A549 treated with dexamethasone at 1 μM for 4 hours (cell line): Measurements from ENCODE around the gene MVP. TPM values are rescaled to one million over a fixed set of nuclear protein-coding genes. Genes with fewer than 3 reads are reported as not detected.

ENCODE experiments used
- total RNA-seq: library from RNA; stranded (reverse); fragments of 200-300 nt; extraction: Qiagen RNA extraction; gene quantifications from 5 replicates; pipeline ENCODE4 v1.2.3, GENCODE V29; 2022

MVP gene
- 113 to 149 TPM (median 141 TPM) in 5 replicates for total RNA-seq

GRCh38 chr16:29820271-29820701 is at the start of gene MVP:
TSS of gene MVP (plus strand) at chr16:29820462. CDS start at chr16:29830550, 10,088 bp downstream.

GRCh38 chr16:29777576-29778350 is 42.5 kb upstream of the MVP start, which contains the start of gene ZG16:
TSS of gene ZG16 (plus strand) at chr16:29778256. CDS start at chr16:29779267, 1,011 bp downstream.

GRCh38 chr16:29790183-29790948 is 29.9 kb upstream of the MVP start, which contains the start of gene KIF22:
TSS of gene KIF22 (plus strand) at chr16:29790751. CDS start at chr16:29790760, 9 bp downstream.

DNA sequence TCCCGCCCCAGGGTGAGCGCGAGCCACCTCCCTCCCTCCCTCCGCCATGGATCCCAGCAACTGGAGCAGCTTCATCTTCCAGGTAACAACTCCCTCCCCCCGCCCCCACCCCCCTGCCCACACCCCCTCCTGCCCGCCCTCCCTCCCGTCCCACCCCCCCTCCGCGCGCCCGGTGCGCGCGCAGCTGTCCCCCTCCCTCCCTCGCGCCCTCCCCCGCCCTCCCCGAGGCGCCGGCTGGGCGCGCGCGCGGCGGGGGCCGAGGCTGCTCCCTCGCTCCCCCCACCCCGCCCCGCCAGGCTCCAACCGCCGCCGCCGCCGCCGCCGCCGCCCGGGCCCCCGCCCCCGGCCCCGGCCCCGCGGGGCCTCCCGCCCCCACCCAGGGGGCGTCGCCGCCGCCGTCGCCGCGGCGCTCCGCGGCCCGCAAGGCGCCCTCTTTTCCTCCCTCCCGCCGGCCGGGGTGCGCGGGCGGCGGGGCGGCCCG is 14.1 kb upstream of the MVP start, which contains the start of gene MAZ:
MAZ (plus strand) TSS at position 431 of the 481 bp plus-strand sequence. CDS start 173 bp downstream, outside the sequence.

GRCh38 chr16:29811896-29812665 is 8.2 kb upstream of the MVP start, which contains the start of gene PRRT2:
TSS of gene PRRT2 (plus strand) at chr16:29812193. CDS start at chr16:29813055, 862 bp downstream.

DNA sequence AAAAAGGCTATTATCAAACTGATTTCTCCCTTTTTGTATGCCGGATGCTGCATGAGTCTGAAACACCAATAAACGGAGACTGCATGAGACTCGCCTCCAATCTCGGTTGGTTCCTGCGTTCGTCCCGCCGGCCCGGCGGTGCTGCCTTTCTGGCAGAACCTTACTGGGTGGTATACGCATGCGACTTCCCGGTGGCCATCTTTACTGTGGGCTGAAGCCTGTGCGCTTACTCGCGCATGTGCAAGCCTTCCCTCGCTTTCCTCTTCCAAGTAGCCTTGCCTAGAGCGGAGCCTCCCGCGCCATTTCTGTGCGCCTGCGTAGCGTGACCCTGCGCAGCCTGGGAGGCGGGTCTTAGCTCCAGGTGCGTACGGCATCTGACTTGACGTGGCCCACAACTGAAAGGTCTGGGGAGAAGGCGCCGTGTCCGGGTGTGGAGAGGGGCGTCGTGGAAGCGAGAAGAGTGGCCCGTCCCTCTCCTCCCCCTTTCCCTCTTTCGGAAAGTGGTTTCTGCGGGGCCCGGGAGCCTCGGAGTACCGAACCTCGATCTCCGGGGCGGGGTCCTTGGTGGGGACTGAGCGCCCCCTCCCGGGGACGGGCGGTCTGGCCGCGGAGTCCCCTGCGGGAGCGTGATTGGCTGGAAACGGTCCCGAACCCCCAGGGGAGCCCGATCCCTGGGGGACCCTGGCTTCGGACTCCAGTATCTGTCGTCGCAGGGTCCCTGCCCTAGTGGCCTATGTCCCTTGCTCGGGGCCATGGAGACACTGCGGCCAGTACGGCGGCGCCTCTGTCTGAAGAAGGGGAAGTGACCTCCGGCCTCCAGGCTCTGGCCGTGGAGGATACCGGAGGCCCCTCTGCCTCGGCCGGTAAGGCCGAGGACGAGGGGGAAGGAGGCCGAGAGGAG is 4.2 kb upstream of the MVP start, which contains the start of gene PAGR1:
PAGR1 (plus strand) TSS at position 360 of the 901 bp plus-strand sequence; CDS start at position 734, 374 bp downstream.

GRCh38 chr16:29862884-29863668 is 42.8 kb downstream of the MVP start, which contains the start of gene CDIPT:
TSS of gene CDIPT (minus strand) at chr16:29863226. CDS start at chr16:29862857, 369 bp downstream.

Other genes starting within 250 kb of the MVP start
- gene SPN, start 157.2 kb upstream of the MVP start, total RNA-seq, result not detected in 5 replicates
- 0.48 to 1.0 TPM (median 0.86 TPM) in 5 replicates for gene QPRT, start 141.3 kb upstream of the MVP start, total RNA-seq
- not detected in 5 replicates for gene C16orf54, start 74.5 kb upstream of the MVP start, total RNA-seq
- gene ZG16, start 42.2 kb upstream of the MVP start, total RNA-seq, result not detected in 5 replicates
- 71.9 to 84.6 TPM (median 83.7 TPM) in 5 replicates for gene KIF22, start 29.7 kb upstream of the MVP start, total RNA-seq
- 141 to 189 TPM (median 187 TPM) in 5 replicates for gene MAZ, start 13.9 kb upstream of the MVP start, total RNA-seq
- 0.26 to 0.40 TPM (median 0.35 TPM) in 5 replicates for gene PRRT2, start 8.3 kb upstream of the MVP start, total RNA-seq
- gene PAGR1, start 4.3 kb upstream of the MVP start, total RNA-seq, result 33.9 to 40.8 TPM (median 39.6 TPM) in 5 replicates
- gene CDIPT, start 42.8 kb downstream of the MVP start, total RNA-seq, result 59.0 to 84.9 TPM (median 82.5 TPM) in 5 replicates
- gene SEZ6L2, start 79.1 kb downstream of the MVP start, total RNA-seq, result 16.1 to 23.9 TPM (median 22.1 TPM) in 5 replicates
- 15.9 to 21.5 TPM (median 20.0 TPM) in 5 replicates for gene ASPHD1, start 80.0 kb downstream of the MVP start, total RNA-seq
- 9.1 to 15.4 TPM (median 13.8 TPM) in 5 replicates for gene KCTD13, start 105.8 kb downstream of the MVP start, total RNA-seq
- gene TMEM219, start 141.6 kb downstream of the MVP start, total RNA-seq, result 89.3 to 94.5 TPM (median 91.1 TPM) in 5 replicates
- gene TAOK2, start 153.4 kb downstream of the MVP start, total RNA-seq, result 20.5 to 33.5 TPM (median 31.0 TPM) in 5 replicates
- gene HIRIP3, start 175.2 kb downstream of the MVP start, total RNA-seq, result 14.7 to 16.6 TPM (median 15.4 TPM) in 5 replicates
- gene INO80E, start 175.8 kb downstream of the MVP start, total RNA-seq, result 112 to 117 TPM (median 114 TPM) in 5 replicates
- 1.5 to 2.4 TPM (median 1.9 TPM) in 5 replicates for gene DOC2A, start 190.6 kb downstream of the MVP start, total RNA-seq
- gene C16orf92, start 202.7 kb downstream of the MVP start, total RNA-seq, result not detected in 5 replicates
- 0.14 to 0.31 TPM (median 0.22 TPM) in 5 replicates for gene TLCD3B, start 210.8 kb downstream of the MVP start, total RNA-seq
- 1,418 to 1,815 TPM (median 1,742 TPM) in 5 replicates for gene ALDOA, start 245.3 kb downstream of the MVP start, total RNA-seq